Loucy (cell line): ENCODE measurements around the gene EPB41L3.

ENCODE experiments used
- H2AFZ ChIP-seq: fragments of 200-600 bp; sonication (generic); 2 replicates; pipeline ENCODE4 v1.6.0; 2016; ENCODE audit warnings: antibody characterized with exemption, mild to moderate bottlenecking, low read length, moderate library complexity
- H3F3A ChIP-seq: fragments of 200-600 bp; 2 replicates; pipeline ENCODE4 v1.6.0; 2016; ENCODE audit warnings: antibody characterized with exemption, low read depth, mild to moderate bottlenecking
- H3K27me3 ChIP-seq: fragments of 200-600 bp; sonication (generic); 2 replicates; pipeline ENCODE4 v1.6.1; 2014; ENCODE audit warnings: low read length, mild to moderate bottlenecking; ENCODE audit not compliant: insufficient read depth, poor library complexity, severe bottlenecking
- H3K36me3 ChIP-seq: fragments of 200-600 bp; sonication (generic); 2 replicates; pipeline ENCODE4 v1.6.1; 2016; ENCODE audit warnings: low read length; ENCODE audit not compliant: insufficient read depth
- H3K4me1 ChIP-seq: fragments of 200-600 bp; sonication (generic); 2 replicates; pipeline ENCODE4 v1.5.1; 2014; ENCODE audit warnings: low read length, mild to moderate bottlenecking; ENCODE audit not compliant: insufficient read depth, poor library complexity, severe bottlenecking
- H3K4me2 ChIP-seq: fragments of 200-600 bp; sonication (generic); 2 replicates; pipeline ENCODE4 v1.6.0; 2014; ENCODE audit warnings: antibody characterized with exemption, low read length, low read depth, mild to moderate bottlenecking; ENCODE audit not compliant: poor library complexity, severe bottlenecking
- H3K4me3 ChIP-seq: fragments of 200-600 bp; sonication (generic); 2 replicates; pipeline ENCODE4 v1.5.1; 2014; ENCODE audit warnings: low read length, mild to moderate bottlenecking, mixed read lengths; ENCODE audit not compliant: poor library complexity, severe bottlenecking
- H3K79me2 ChIP-seq: fragments of 200-600 bp; sonication (generic); 2 replicates; pipeline ENCODE4 v1.6.1; 2014; ENCODE audit warnings: low read length; ENCODE audit not compliant: insufficient read depth
- H3K9ac ChIP-seq: fragments of 200-600 bp; sonication (generic); 2 replicates; pipeline ENCODE4 v1.6.0; 2014; ENCODE audit warnings: mild to moderate bottlenecking, low read depth, low read length, moderate library complexity; ENCODE audit not compliant: poor library complexity, severe bottlenecking
- H3K9me2 ChIP-seq: fragments of 200-600 bp; sonication (generic); replicated peaks from 2 replicates; pipeline ENCODE4 v1.6.1; 2016; ENCODE audit warnings: low read depth, low read length, mixed read lengths
- H3K9me3 ChIP-seq: fragments of 200-600 bp; sonication (generic); 2 replicates; pipeline ENCODE4 v1.6.1; 2014; ENCODE audit warnings: mild to moderate bottlenecking, antibody characterized with exemption, low read length, low read depth; ENCODE audit not compliant: insufficient read depth
- H4K20me1 ChIP-seq: fragments of 200-600 bp; sonication (generic); 2 replicates; pipeline ENCODE4 v1.6.0; 2014; ENCODE audit warnings: antibody characterized with exemption, low read length, mild to moderate bottlenecking; ENCODE audit not compliant: insufficient read depth, poor library complexity, severe bottlenecking
- CTCF ChIP-seq: fragments of 200-600 bp; sonication (generic); conservative IDR thresholded peaks from 2 replicates; pipeline ENCODE4 v1.5.1; 2014; ENCODE audit warnings: mild to moderate bottlenecking, antibody characterized with exemption, low read length
- EZH2phosphoT487 ChIP-seq: fragments of 200-600 bp; IDR thresholded peaks from 2 replicates; pipeline ENCODE4 v1.6.1; 2018; ENCODE audit warnings: antibody characterized with exemption, mild to moderate bottlenecking, moderate library complexity, borderline replicate concordance

EPB41L3 gene

DNA sequence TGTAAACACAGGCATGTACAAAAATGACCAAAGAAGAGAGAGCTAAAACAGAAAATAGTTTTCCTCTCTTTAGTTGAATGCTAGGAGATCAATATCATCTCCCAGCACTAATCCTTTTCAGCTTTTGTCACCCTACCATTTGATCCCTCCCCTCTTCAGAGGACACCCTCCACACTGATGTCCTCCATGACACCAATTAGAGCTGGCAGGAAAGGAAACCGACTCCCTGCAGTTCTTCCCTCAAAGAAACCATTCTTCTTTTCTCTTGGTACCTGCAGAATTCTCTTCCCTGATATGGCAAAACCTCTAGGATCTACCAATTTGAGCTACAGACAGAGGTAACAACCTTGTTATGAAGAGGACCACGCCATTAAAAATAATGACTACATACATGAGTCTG, 5.3 kb downstream of the EPB41L3 start:
- H3K4me1 ChIP-seq: no peaks in the 10 kb centered on the region
- H3K9me2 ChIP-seq: no peaks in the 10 kb centered on the region
- no peak overlapping the region for H3K4me2 ChIP-seq
- H3K4me3 ChIP-seq: no peak overlapping the region
- H3K36me3 ChIP-seq: no peaks in the 10 kb centered on the region
- H3K9me3 ChIP-seq: no peaks in the 10 kb centered on the region
- TF ChIP-seq CTCF (no peak), EZH2phosphoT487 (no peak)
- no peak overlapping the region for H3K9ac ChIP-seq
- H3K79me2 ChIP-seq: no peaks in the 10 kb centered on the region
- H3K27me3 ChIP-seq: no peaks in the 10 kb centered on the region
- no peaks in the 10 kb centered on the region for H3F3A ChIP-seq
- H2AFZ ChIP-seq: no peak overlapping the region
- H4K20me1 ChIP-seq: no peaks in the 10 kb centered on the region

DNA sequence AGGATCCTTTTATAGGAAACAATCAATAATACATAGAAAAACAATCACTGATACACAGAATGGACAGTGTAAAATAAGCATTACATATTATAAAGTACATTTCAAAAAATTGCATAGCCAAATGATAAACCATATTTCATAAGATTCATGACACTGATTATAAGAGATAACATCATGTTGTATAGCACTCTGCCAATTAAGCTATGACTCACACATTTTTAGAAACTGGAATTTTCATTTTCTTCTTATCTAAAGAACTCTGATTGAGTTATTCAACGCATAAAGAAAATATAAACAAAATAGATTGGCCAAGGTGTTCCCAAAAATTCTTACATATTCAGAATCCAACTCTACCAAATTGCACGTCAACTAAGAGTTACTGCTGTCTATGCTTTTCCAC, 5.9 kb downstream of the EPB41L3 start:
- Histone ChIP-seq H3K27me3 (no peaks in the 10 kb centered on the region), H3K4me1 (no peaks in the 10 kb centered on the region)

DNA sequence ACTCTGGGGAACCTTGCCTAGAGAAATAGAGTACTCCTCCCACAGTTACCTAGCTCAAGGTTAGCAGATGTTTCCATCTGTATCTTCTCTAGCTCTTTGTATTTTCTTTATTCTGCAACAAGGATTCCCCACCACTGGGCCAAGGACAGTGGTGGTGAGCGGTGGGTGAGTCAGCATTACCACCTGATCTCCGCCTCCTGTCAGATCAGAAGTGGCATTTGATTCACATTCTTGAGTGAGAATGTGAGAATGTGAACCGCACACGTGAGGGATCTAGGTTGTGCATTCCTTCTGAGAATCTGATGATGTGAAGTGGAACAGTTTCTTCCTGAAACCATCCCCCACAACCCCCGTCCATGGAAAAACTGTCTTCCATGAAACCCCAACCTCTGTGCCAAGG, 9.0 kb downstream of the EPB41L3 start:
- TF ChIP-seq EZH2phosphoT487 (no peak), CTCF (no peak)

More for the DNA sequence above, 5.9 kb downstream of the EPB41L3 start:
- H3K9me2 ChIP-seq: no peaks in the 10 kb centered on the region
- no peak overlapping the region for H3K4me2 ChIP-seq
- H3K4me3 ChIP-seq: no peak overlapping the region
- no peaks in the 10 kb centered on the region for H3K9me3 ChIP-seq
- no peaks in the 10 kb centered on the region for H4K20me1 ChIP-seq
- TF ChIP-seq CTCF (no peak), EZH2phosphoT487 (no peak)
- no peak overlapping the region for H2AFZ ChIP-seq
- H3F3A ChIP-seq: no peaks in the 10 kb centered on the region
- H3K36me3 ChIP-seq: no peaks in the 10 kb centered on the region
- no peak overlapping the region for H3K9ac ChIP-seq
- H3K79me2 ChIP-seq: no peaks in the 10 kb centered on the region

More for the DNA sequence above, 9.0 kb downstream of the EPB41L3 start:
- no peak overlapping the region for H3K9ac ChIP-seq
- H3K36me3 ChIP-seq: no peaks in the 10 kb centered on the region
- H3K9me3 ChIP-seq: peaks cover 7% of the 10 kb centered on the region; the same call in 1 of the 2 replicates
- no peak overlapping the region for H3K4me2 ChIP-seq
- no peaks in the 10 kb centered on the region for H3K4me1 ChIP-seq
- H2AFZ ChIP-seq: no peak overlapping the region
- H3K9me2 ChIP-seq: no peaks in the 10 kb centered on the region
- H3F3A ChIP-seq: no peaks in the 10 kb centered on the region
- H3K4me3 ChIP-seq: no peak overlapping the region
- no peaks in the 10 kb centered on the region for H3K27me3 ChIP-seq
- no peaks in the 10 kb centered on the region for H3K79me2 ChIP-seq
- no peaks in the 10 kb centered on the region for H4K20me1 ChIP-seq
